Coronary artery (tissue), 2 donors: ENCODE data around the gene TRIM46.
"Not testable (repeated sequence)": the region's sequence is repeated elsewhere in the genome, so short reads cannot be mapped to it uniquely, and the experiment has no call there.

Experiments used
- DNase-seq: peaks from one replicate; pipeline ENCODE4 v3.0.0-alpha.2; 2017; ENCODE audit warnings: low spot score
- H3K27ac ChIP-seq, 2 donors: fragments of 200-600 bp; sonication (generic); one replicate each; pipeline ENCODE4 v1.5.1; 2016 to 2019
- H3K4me3 ChIP-seq: fragments of 200-600 bp; sonication (generic); 2 replicates; pipeline ENCODE4 v1.5.1; 2016; ENCODE audit warnings: mild to moderate bottlenecking, moderate library complexity
- TF ChIP-seq, protein P1 (sequence below): fragments of 200-600 bp; sonication (generic); IDR thresholded peaks from one replicate; pipeline ENCODE4 v1.5.1; 2019; ENCODE audit warnings: antibody characterized with exemption

The TRIM46 gene

DNA sequence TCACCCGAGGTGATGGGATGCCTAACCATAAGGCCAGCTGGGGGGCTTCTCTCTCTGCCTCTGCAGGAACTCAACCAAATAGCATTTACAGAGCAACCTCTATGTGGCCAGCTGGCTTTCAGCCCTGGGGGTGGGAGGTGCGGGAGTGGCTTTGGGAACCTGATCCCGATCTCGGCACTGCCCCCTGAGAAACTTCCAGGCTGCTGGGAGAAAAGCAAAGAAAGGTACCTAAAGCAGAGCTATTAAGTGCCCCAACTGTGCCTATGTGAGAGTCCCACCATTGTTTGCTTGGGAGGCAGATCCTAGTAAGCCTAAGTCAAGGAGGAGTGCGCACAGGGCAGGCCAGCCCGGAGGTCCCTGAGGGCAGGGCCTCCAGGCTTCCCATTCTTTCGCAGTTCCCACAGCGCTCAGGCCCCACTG is 7.6 kb upstream of the TRIM46 start:
- Histone ChIP-seq H3K4me3 (no peak overlapping the region), H3K27ac (peak overlapping the region in 1 of 2 donors; percentile 44)
- TF ChIP-seq, protein P1, sequence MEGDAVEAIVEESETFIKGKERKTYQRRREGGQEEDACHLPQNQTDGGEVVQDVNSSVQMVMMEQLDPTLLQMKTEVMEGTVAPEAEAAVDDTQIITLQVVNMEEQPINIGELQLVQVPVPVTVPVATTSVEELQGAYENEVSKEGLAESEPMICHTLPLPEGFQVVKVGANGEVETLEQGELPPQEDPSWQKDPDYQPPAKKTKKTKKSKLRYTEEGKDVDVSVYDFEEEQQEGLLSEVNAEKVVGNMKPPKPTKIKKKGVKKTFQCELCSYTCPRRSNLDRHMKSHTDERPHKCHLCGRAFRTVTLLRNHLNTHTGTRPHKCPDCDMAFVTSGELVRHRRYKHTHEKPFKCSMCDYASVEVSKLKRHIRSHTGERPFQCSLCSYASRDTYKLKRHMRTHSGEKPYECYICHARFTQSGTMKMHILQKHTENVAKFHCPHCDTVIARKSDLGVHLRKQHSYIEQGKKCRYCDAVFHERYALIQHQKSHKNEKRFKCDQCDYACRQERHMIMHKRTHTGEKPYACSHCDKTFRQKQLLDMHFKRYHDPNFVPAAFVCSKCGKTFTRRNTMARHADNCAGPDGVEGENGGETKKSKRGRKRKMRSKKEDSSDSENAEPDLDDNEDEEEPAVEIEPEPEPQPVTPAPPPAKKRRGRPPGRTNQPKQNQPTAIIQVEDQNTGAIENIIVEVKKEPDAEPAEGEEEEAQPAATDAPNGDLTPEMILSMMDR, result no peak
- DNase-seq, result peak; percentile 70

DNA sequence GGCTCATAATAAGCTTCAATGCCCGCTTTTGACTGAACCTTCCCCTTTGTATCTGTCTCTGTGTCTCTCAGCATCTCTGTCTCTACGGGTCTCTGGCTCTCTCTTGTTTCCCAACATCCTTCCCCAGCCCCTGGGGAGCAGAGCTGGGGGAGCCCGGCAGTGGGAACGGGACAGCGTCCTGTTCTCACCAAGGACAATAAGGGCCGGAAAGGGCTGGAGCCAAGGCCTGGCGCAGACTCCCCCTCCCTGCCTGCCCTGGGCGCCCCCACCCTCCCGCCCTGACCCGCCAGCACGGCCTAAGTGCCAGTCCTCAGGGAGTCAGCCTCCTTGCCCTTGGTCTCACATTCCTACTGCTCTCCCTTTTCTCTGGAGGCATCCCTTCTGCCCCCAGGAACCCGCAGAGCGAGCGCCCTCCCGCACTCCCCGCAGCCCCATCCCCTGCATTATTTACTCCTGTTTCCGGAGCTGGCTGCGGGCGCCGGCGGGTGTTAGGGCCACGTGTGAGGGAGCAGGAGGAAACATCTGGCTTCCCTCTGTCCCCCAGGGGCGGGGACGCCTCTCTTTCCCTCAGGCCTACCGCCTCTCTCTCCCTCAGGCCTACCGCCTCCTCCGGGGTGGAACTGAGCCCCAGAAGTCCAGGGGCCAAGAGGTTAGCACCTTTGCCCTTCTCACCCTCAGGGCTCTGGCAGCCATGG is 7.0 kb upstream of the TRIM46 start:
- DNase-seq, result peak; percentile 72
- TF ChIP-seq, protein P1, result no peak
- H3K4me3 ChIP-seq, result peak overlapping the region; percentile 27
- H3K27ac ChIP-seq, result peak overlapping the region in 1 of 2 donors; percentile 44

DNA sequence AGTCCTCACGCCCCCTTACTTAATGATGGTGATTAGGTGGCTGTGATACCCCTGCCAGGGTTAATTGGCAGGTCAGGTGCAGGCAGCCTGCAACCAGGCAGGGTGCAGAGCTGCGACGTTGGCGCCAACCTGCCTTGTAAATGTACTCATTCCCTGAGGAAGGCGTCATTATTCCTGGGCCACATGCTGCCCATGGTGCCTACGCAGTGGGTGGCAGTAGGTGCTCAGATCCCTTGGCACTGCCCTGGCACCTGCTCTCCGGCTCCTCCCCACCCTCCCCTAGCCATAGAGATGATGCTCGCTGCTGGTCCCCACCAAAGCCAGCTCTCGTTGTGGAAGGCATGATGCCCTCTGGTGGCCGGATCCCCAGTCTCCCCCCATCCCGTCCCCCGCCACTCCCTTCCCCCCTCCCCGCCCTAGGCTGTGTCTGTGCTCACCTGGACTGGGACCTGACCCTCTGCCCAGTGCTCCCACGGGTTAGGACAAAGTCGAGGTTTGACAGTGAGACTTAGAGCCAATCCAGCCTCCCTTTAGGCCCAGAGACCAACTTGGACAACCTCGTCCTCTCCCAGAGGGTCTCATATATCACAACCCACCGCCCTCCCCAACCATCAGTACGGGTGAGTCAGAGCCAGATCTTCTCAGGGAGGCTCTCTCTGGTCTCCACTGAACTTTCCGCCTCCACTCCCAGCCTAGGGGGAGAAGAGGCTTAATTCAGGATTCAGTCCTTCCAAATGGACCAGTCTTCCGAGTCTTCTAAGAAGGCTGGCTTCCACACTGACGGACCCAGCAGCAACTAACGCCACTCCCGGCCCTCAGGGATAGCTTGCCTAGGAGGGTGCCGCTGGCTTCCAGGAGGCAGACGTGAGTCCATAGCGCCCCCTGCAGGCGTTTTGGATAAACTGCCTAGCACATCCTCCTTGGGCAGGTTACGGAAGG is 6.2 kb upstream of the TRIM46 start:
- TF ChIP-seq, protein P1, result peak; percentile 83
- peak; percentile 86 for DNase-seq
- Histone ChIP-seq H3K27ac (peak overlapping the region in 1 of 2 donors; percentile 44), H3K4me3 (peak overlapping the region; percentile 27)

DNA sequence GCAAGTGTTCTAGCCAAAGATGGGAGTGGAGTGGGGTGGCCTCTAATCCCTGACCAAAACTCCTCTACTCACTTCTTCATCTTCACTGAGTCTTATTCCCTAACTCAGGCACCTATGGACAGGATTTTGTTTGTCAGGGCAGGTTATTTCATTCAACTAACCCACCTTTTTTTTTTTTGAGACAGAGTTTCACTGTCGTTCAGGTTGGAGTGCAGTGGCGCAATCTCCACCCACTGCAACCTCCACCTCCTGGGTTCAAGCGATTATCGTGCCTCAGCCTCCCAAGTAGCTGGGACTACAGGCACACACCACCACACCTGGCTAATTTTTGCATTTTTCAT is 5.6 kb upstream of the TRIM46 start:
- H3K4me3 ChIP-seq, result peak overlapping the region; percentile 27
- not testable (repeated sequence) for H3K27ac ChIP-seq, DNase-seq

DNA sequence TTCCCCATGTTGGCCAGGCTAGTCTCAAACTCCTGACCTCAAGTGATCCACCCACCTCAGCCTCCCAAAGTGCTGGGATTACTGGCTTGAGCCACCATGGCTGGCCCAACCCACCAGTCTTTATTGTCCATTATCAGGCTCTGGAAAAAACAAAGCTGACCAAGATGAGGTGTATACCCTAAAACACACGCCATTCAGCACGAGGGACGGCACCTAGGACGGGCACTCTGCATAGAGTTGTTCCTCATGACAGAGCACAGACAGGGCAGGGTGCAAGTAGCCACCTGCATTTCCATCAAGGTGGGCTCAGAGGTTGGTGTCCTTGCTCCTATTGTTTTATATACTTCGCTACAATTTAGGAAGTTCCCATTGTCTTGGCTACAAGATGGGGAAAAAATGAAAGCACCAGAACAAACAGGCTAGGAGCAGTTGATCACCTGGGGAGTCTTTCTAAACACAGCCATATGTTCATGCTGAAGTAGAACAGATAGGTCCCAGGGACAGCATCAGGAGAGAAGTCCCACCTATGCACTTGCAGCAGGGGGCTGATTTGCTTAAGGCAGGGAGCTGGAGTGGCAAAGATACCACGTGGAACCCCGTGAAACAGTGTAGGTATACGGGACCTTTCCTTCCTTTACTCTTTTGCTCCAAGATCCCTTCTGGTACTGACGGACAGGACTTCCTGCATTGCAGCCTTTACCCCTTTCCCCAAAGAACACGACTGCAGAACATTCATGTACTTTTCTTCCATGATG is 5.0 kb upstream of the TRIM46 start:
- Histone ChIP-seq H3K4me3 (no peak overlapping the region), H3K27ac (no peak overlapping the region)
- TF ChIP-seq, protein P1, result no peak
- DNase-seq, result peak; percentile 28

DNA sequence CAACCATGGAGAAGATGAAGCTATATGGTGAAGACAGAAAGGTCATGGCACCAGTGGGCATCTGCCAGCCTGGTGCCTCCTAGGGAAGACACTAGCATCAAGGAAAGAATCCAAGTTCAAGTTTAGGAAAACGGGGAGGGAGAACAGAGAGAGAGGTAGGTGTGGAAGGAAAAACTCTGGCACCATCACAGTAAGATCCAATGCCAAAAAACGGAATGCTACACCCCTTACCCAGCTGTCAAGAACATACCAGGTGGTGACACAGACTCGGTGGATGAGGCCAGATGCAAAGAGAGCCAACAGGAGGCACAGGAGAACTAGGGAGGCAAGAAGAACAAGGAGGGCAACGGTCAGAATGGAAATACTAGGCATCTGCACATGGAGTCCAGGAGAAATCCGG is 4.1 kb upstream of the TRIM46 start:
- TF ChIP-seq, protein P1, result no peak
- DNase-seq, result peak; percentile 58
- H3K4me3 ChIP-seq, result no peak overlapping the region
- no peak overlapping the region for H3K27ac ChIP-seq

DNA sequence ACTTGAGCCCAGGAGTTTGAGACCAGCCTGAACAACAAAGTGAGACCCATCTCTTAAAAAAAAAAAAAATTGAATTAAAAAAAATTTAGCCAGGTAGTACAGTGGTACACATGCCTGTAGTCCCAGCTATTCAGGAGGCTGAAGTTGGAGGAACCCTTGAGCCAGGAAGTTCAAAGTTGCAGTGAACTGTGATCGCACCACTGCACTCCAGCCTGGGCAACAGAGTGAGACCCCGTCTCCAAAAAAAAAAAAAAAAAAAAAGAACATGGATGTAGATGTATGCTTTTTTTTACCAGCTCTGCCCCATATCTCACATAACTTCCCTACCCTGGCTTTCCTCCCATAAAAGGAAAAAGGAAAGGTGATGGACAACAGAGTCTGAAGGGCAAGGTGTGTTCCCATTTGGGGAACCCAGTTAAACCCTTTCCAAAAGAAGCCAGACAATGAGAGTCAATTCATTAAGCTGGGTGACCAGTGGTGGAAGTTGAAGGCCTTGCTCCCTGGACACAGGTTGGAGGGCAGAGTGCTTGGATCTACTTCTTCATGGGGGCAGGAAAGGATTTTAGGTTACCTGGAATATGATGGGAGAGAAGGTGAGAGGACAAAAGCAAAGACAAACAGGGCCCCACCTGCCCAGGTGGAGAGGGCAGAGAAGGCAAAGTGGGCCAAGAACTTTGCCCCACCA is 3.4 kb upstream of the TRIM46 start:
- Histone ChIP-seq H3K4me3 (no peak overlapping the region), H3K27ac (no peak overlapping the region)
- TF ChIP-seq, protein P1, result no peak
- peak; percentile 43 for DNase-seq
